Activated CD8-positive, alpha-beta memory T cell treated with anti-CD3 and anti-CD28 coated beads, Interleukin-2, amount 50 U/mL, for 1 hour (primary cell): Measurements from ENCODE around the gene TMEM252.

Source experiments
- DNase-seq: peaks from one replicate; pipeline ENCODE4 v3.0.0-alpha.2; 2020; ENCODE audit errors: extremely low read depth

Gene TMEM252

DNA sequence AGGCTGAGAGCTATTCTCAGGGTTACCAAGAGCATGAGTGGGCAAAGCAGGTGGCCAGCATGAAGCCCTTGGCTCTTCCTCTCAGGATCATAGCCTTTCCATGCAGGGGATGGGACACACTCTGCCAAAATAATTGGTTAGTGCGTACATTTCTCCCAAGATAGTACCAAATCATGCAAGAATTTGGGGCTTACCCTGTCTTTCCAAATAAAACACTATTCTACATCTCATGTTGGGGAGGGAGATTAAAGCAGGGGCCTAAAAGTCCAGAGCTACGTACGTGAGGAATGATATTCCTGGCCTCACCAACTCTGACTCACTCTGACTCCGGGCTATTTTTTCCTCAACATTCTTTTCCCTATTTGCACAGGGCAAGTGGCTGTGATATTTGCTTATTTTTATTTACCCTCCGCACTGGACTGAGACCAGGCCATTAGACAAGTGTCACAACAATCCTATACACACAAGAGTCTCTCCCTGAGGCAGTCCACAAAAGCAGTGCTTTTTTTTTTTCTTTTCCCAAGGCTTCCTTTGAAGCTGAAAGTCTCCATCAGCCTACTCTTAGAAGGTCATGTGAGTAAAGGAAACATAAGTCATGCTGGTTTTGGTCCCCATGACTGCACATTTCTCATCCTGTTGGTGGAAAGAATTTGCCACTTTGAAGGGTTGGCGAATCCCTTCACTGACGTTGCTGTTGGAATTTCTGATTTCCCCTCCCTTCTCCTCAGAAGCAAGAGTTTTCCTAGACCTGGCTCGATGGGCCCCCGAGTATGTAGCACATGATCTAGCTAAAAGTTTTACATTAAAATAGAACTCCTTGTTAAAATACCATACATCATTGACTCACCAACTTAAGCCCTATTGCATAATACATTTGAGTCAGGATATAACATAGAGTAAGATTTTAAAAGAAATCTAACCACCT lies 40.0 kb downstream of the TMEM252 start:
- no peak for DNase-seq

DNA sequence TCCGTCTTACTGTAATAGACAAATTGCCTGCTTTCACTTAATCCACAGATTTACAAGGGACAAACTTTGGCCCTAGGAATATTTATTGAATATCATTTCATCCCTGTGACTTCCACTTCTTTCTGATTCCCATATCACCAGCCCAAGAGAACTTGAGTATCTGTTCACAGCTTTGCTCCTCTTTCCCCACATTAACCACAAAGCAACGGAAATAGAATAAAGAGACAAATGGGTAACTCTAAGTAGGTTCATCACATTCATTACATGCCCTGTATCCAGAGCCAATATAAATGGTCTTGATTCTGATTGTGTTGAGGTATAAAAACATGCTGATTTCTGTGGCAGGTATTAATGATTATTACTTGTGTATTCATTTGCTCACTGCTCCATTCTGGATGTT lies 41.9 kb downstream of the TMEM252 start:
- DNase-seq: no peak

DNA sequence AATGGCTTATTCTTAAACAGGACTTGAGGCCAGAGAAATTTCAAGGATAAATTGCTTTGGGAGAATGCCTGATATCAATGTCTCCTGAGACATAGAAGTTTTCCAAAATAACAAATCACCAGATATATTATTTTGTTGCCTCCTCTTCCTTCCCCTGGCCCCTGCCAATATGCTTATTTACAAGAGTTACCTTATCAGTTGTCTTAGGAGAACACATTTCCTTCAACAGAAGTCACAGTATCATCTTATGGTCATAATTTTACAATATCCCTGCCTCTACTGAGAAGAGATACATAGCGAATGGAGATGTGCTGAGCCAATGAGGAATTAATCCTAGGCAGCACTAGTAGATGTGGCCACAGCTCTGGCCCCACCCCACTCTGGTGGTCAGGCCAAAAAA lies 43.1 kb downstream of the TMEM252 start:
- no peak for DNase-seq

DNA sequence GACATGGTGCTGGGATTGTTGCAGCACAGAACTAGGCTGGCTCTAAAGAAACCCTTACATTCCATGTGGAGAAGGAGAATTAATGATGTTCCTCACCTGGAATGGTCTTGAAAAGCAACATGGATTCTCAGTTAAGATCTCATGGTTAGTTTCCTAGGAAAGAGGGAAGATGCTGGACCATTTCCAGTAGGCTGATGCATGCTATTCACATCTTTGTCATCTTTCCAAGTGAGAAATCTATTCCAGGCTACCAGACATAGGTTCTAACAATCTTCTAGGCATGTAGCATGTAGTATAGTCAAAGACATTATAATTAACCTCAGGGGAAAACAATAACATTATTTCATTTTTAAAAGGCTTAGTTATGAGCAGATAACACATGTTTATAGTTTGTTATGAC lies 44.3 kb downstream of the TMEM252 start:
- DNase-seq: no peak

DNA sequence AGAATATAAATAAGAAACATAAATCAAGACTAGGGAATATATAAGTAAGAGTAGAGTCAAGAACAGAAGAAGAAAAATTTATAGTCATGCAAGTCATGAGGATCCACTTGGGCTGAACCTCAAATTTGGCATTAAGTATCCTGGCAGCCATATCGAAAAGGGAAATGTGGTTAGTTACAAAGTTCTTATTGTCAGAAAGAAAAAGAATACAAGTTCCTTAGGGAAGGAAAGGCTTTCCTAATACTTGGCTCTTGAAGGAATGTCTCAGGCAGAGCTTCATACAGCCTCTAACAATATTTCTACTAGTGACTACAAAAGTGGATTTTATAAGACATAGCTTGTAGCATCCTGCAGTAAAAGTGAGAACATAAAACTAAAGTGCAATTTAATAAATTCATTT lies 45.4 kb downstream of the TMEM252 start:
- no peak for DNase-seq

DNA sequence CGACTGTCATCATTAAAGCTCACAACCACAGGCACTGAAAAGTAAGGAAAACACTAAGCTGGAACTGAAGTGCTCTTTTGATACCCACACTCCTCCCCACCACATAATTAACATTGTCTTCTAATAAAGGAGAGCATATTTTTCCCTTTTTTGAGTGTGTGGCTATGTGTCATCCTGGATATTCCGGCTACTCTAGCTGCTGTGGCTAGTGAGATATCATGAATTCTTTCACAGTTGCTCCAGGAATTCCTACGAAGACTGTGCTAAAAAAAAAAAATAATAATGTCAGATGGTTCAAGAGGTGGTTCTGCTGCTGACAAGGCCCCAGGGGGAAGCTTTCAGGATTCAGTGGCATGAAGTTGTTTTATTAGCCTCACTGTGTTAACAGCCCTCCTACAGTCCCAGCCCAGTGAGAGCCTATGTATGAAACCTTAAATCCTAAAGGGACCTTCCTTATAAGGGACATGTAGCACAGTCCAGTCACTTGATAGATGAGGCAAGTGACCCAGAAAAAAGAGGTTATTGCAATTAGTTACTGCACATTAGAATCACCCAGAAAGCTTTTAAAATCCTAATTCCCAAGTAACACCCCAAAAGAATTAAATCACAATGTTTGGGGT lies 46.6 kb downstream of the TMEM252 start:
- DNase-seq: no peak

DNA sequence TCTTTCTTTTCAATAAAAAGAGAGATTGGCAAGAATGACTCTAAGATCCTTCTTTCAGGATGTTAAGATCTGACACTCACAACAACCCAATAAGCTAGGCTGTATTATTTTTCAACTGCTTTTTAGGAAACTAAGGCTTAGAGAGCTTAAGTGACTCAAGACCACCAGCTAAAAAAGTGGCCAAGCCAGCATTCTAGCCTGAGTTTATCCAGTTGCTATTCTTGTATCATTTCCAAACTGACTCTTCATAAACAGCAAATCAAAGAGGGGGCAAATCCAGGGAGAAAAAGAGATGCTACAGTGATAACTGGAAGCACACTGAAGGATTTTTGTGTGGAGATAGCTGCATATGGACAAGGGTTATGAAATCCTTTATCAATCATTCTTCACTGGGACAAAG lies 47.1 kb downstream of the TMEM252 start:
- no peak for DNase-seq

DNA sequence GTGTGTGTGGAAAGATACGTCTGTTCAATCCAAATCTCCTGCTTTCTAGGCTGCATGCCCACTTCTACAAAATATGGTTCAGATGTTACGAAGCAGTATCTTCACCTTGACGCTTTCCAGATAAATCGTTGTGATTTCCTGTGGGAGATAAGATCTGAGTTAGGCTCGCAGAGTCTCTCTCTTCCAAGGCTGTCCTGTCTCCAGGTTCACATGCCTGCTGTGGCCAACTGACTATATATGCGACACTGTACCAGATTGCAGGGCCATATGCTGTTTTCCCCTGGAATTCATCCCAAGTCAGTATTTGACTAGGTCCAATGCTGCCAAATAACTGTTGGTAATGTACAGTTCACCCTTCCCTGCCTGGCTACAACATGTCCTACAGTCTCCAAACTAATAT lies 47.9 kb downstream of the TMEM252 start:
- no peak for DNase-seq

DNA sequence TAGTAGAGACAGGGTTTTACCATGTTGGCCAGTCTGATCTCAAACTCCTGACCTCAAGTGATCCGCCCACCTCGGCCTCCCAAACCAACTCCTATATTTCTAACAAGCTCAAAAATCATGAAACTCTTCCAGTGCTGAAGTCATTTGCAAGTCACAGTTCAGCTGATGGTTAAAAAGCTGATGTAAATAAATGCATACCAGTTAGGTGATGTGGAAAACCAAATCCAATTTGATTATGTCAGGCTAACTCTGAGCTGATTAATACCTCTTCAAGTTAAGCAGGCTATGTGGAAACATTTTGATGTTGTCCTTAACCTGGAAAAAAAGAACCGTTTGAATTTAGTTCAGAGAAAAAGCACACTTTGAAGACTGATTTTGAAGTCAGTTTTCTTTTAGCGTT lies 51.0 kb downstream of the TMEM252 start:
- no peak for DNase-seq

DNA sequence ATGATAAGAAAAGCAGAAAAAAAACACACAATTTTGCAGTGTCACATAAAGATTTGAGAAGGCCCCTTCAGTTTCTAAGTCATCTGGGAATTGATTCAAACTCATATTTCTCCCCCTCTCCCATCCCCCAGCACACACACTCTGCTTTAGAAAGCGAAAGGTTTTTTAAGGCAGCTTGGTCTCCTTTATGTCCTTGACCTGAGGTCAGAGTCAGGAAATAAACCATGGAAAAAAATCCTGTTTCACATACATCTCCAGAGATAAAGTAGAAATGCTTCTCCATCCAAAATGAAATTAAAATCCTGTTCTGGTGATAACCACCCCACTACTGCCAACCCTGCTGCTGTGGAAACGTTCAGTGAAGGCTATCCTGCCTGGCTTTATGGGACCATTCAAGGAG lies 52.6 kb downstream of the TMEM252 start:
- DNase-seq: no peak
